GM12873 (cell line): Measurements from ENCODE around the gene MARCHF10.

Source experiments
- TF ChIP-seq, protein P1 (sequence below): IDR thresholded peaks from 2 replicates; pipeline ENCODE4 v1.5.1; 2012; ENCODE audit warnings: low read depth, mild to moderate bottlenecking, moderate library complexity, low read length, control low read depth; ENCODE audit not compliant: insufficient read depth; ENCODE audit errors: missing control alignments

MARCHF10 gene

GRCh38 chr17:62687997-62688396 lies 120.1 kb downstream of the MARCHF10 start:
- TF ChIP-seq, protein P1, sequence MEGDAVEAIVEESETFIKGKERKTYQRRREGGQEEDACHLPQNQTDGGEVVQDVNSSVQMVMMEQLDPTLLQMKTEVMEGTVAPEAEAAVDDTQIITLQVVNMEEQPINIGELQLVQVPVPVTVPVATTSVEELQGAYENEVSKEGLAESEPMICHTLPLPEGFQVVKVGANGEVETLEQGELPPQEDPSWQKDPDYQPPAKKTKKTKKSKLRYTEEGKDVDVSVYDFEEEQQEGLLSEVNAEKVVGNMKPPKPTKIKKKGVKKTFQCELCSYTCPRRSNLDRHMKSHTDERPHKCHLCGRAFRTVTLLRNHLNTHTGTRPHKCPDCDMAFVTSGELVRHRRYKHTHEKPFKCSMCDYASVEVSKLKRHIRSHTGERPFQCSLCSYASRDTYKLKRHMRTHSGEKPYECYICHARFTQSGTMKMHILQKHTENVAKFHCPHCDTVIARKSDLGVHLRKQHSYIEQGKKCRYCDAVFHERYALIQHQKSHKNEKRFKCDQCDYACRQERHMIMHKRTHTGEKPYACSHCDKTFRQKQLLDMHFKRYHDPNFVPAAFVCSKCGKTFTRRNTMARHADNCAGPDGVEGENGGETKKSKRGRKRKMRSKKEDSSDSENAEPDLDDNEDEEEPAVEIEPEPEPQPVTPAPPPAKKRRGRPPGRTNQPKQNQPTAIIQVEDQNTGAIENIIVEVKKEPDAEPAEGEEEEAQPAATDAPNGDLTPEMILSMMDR: no peak

DNA sequence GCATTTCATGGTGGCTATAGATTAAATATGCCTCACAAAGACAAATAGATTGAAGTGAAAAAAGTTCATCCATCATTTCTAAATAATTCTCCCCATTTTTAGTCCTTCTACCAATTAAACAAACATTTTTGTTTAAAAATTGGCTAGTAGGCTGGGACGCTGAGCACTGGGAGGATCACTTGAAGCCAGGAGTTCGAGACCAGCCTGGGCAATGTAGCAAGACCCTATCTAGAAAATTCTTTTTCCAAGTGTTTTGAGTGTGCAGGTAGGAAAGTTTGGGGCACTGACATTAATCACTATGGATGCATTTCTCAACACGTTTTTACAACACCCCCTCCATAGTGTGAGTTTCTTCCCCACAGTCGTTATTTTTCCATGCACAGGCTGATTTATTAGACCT lies 123.9 kb downstream of the MARCHF10 start:
- TF ChIP-seq, protein P1: no peak

GRCh38 chr17:62681939-62682381 lies 126.2 kb downstream of the MARCHF10 start:
- TF ChIP-seq, protein P1: no peak

- TF ChIP-seq, protein P1: no peak
Measured at GRCh38 chr17:62681061-62681938, 126.8 kb downstream of the MARCHF10 start.

DNA sequence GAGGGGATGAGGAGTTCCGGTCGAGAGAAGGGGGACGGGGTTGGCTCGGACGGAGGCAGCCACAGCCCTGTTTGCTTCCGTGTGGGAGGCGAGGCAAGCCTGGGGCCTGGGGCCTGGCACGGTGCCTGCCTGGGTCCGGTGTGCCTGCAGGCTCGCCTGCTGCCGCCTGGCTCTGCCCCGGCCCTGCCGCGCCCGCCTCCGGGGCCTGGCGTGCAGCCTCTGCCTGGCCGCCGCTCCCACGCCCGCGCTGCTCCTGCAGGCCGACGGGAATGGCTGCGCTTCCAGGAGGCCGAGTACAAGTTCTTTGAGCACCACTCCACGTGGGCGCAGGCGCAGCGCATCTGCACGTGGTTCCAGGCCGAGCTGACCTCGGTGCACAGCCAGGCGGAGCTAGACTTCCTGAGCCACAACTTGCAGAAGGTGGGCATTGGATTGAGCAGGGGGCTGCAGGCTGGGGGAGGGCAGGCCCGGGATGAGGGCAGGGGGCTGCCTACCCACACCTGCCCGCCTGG lies 127.5 kb downstream of the MARCHF10 start:
- TF ChIP-seq, protein P1: no peak

DNA sequence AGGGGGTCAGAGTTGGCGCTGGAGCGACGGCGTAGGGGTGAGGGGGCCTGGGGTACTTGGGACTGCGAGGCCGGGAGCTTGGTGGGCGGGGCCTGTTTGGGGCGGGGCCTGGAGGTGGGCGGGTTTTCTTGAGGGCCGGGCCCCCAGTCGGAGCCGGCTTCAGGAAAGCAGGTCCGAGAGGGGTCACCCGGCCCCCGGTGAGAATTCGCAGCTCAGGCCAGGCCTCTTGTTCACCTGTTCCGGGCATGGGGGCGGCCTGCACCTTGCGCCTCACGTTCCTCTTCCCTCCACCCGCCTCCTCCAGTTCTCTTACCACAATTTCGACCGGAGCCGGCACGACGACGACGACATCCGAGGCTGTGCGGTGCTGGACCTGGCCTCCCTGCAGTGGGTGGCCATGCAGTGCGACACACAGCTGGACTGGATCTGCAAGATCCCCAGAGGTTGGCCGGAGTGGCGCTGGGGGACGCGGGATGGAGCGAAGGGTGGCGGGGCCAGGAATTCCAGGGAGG lies 128.2 kb downstream of the MARCHF10 start:
- TF ChIP-seq, protein P1: no peak

- TF ChIP-seq, protein P1: no peak
Measured at GRCh38 chr17:62678214-62678919, 129.7 kb downstream of the MARCHF10 start.
